HG03558 (cell line): ENCODE measurements around the gene SPON2.
"Not testable (repeated sequence)": the region's sequence is repeated elsewhere in the genome, so short reads cannot be mapped to it uniquely, and the experiment has no call there.

ENCODE experiments used
- ATAC-seq: cut with Tn5 transposase; IDR thresholded peaks from one replicate; pipeline ENCODE4 v1.9.1; 2021; ENCODE audit warnings: moderate number of reproducible peaks; ENCODE audit not compliant: unreplicated experiment; ENCODE audit errors: extremely low read depth

The SPON2 gene

GRCh38 chr4:1156069-1156468, 16.3 kb downstream of the SPON2 start:
- ATAC-seq = no peak

DNA sequence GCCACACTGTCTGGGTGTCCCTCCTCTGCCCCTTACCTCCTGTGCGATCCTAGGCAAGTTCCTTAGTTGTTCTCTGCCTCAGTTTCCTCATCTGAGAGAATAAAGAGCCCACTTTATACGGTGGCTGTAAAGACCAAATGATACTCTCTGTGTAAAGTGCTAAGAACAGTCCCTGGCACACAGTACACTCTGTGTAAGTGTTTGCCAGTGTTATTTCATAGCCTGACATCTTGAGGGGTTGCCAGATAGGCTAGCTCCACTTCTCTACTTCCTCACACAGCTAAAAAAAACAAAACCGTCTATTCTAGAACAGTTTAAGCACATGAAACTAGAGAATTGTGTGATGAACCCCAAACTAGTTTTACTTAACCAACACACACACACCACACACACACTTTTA, 17.1 kb downstream of the SPON2 start:
- no peak for ATAC-seq

DNA sequence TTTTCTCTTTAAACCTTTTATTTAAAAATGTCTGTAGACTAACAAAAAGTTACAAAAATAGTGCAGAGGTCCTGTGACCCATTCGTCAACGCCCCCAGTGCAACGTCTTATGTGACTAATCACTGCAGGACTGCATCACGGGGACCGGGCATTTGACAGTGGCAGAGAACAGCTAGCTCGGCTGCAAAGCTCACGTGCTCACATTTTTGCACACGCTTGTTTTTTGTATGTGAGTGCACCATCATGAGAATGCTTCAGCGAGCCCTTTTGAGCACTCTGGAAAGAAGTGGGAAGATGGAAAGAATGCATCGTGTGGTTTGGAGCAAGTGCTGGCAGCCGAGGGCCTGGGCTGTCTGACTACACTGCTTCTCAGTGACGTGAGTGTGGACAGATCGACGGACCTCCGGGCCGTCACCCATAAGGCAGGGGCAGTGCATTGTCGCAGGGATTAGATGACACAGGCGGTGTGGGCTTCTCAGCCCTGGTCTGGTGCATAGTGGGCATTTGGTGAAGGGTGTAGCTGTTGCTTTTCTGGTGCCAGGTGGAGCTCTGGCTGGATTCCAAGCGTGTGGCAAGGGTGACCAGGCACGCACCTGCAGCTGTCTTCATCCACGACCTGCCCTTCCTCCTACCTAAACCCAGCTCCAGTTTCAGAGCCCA, 17.7 kb downstream of the SPON2 start:
- ATAC-seq = no peak

DNA sequence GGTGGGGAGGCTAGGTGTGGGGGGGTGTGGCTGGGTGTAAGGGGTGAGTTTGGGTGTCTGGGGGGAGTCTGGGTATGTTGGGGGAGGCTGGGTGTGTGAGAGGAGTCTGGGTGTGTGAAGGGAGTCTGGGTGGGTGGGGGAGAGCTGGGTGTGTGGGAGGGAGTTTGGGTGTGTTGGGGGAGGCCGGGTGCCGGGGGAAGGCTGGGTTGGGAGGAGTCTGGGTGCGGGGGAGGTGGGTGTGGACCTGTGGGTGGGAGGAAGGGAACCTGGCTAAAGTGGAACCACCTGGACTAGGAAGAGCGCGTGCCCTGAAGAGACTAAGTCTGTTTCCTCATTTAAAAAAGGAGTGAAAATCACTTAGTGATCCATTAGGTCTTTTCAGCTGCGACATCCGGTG, 18.3 kb downstream of the SPON2 start:
- ATAC-seq = no peak

DNA sequence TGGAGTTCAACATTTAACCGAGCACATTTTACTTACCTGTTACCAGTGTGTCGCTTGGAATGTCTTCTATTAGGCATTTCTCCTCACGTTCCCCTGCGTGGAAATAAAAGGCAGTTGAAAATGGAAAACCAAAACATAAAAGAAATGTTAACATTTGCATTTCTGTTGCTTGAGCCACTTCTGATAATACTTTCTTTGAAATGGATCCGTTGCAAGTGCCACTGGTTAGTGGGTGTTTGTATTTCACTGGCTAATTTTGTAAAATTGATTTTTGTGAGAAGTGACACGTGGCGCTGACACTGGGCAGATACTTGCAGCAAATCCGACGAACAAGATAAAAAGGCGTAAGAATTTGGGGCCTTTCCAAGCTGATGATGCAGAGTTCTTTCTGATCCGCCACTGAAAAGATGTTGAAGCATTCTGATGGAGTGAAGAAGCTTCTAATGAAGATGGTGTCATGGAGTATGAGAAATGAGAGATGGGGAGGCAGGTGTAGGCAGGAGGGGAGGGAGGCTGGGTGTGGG, 18.8 kb downstream of the SPON2 start:
- ATAC-seq = no peak

DNA sequence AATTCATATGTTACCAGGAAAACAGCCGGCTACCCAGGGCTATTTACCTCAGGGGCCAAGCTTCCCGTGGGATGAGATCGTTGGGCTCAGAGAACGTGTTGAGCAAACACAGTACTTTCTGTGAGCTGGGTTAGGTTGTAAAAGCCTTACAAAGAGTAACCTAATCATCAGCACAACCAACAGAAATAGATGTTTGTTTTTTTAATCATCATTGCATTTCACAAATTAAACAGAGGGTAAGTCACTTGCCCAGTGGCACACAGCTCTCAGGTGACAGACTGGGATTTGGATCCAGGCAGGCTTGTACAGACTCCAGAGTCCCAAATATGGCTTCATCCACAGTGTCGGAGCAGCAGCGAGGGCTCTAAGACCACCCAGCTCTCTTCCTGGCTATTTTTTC, 20.1 kb downstream of the SPON2 start:
- ATAC-seq = no peak

DNA sequence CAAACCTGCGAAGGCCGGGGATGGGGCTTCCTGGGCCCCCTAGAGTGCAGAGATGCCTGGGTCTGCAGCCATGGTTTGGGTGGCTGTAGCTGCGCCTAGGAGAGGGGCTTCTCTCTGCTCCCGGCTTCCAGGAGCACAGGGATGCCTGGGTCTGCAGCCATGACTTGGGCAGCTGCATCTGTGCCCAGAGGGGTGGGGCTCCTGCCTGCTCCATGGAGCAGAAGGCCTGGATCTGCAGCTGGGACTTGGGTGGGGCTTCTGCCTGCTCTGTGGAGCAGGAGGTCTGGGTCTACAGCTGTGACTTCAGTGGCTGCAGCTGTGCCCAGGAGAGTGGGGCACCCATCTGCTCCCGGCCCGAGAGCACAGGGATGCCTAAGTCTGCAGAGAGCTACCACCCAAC, 20.8 kb downstream of the SPON2 start:
- ATAC-seq = no peak

DNA sequence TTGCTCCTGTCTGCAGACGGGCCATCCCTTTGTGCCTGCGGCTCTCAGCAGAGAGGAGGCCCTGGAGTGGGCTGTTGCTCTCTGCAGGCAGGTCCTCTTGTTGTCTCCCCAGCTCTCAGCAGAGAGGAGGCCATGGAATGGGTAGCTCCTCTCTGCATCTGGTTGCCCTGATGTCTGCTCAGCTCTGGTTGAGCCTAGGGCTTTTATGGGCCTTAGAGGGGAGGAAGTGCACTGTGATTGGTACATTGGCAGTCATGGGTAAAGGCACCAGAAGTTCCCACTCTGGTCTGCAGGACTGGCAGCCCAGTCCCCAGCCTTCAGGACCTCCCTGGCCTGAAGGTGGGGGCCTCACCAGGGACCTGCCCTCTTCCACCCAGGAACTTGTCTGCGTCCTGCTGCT, 21.5 kb downstream of the SPON2 start:
- ATAC-seq = no peak

DNA sequence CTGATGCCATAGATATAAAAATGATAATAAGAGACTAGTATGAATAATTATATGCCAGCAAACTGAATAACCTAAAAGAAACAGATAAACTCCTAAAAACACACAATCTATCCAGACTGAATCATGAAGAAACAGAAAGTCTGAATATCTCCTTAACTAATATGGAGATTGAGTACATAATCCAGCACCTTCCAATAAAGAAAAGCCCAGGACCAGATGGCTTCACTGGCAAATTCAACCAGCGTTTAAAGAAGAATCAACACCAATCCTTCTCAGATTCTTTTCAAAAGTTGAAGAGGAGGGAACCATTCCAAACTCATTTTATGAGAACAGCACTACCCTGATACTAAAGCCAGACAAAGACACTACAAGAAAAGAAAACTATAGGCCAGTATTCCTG, 32.5 kb downstream of the SPON2 start:
- ATAC-seq = no peak

DNA sequence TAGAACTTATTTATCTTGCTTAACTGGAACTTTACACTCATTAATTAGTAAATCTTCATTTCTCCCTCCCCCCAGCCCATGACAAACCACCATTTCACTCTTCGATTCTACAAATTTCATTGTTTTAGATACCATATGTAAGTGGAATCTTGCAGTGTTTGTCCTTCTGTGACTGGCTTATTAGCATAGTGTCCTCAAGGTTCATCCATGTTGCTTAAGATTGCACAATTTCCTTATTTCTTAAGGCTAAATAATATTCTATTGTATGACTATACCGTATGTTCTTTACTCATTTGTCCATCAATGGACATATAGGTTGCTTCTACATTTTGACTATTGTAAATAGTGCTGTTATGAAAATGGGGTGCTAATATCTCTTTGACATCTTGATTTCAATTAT, 34.5 kb downstream of the SPON2 start:
- ATAC-seq = no peak

- ATAC-seq = no peak
Observed at GRCh38 chr4:1137063-1137776, 35.2 kb downstream of the SPON2 start.

DNA sequence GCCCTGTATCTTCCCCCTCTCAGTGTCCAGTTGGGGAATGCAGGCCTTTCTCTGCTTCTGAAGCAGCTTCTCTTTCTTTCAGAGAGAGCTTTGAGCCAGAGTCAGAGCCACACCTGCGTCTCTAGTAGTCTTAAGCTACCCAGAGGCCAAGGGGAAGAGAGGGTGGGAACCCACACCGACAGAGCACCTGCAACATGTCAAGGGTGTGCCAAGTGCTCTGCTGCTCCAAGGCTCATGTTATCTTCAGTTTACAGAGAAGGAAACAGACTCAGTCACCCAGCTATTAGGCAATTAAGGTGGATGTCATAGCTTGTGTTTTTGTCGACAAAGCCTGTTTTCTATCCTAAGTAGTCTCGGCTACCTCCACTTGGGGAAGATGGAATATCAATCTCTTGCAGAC, 36.3 kb downstream of the SPON2 start:
- no peak for ATAC-seq

- ATAC-seq = no peak
Observed at GRCh38 chr4:1133033-1133432, 39.4 kb downstream of the SPON2 start.

GRCh38 chr4:1130316-1131186, 41.8 kb downstream of the SPON2 start:
- ATAC-seq = no peak

DNA sequence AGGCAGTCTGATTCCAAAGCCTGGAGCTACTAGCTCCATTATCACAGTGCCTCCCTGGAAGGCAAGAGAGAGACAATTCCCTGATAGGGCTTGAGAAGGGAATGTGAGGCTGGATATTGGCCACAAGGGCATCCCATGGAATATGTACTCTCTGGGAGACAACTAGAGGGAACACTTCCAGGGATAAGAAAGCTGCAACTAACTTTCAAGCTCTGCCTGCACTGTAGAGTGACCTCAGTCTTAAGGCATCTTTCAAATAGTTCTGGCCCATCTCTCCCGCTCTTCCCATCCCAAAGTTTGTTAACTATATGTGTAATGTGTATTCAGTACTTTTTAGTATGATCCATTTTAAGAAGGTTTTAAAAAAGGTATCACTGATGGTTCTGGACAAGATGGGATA, 45.9 kb downstream of the SPON2 start:
- ATAC-seq = no peak

- not testable (repeated sequence) for ATAC-seq
Observed at GRCh38 chr4:1125466-1125865, 46.9 kb downstream of the SPON2 start.

DNA sequence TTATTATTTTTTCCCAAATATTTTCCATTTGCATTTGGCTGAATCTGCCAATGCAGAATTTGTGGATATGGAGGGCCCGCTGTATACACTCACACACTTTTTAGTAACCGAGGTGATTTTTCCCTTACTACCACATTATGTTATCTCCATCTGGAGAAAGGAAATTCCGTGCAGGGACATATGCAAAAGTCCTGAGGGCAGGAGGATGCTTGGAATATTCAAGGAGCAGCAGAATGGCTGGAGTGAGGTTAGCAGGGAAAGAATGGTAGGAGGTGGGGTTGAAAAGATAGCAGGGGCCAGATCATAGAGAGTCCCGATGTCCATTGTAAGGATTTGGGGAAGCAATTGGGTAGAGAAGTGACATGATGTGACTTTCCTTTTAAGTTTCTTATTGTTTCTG, 47.6 kb downstream of the SPON2 start:
- no peak for ATAC-seq

DNA sequence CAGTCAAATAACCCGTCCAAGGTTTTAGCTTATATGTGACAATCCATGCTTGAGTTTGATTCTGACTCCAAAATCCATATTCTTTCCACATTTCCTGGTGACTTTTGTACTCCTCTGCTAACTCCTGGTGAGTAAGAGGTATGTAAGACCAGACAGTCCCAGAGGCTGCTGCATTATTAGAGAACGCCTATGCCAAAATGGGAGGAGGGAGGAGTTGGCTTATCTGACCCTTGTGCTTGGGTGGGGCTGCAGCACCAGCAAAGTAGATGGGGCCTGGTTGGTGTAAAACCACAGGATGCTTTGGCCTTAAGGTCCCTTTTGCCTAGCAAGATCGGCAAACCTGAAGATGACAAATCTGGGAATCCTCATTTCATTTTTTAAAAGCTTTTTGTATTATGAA, 49.9 kb downstream of the SPON2 start:
- no peak for ATAC-seq
